ENCODE data around the gene OCA2.
A peak's percentile ranks its signal among the peaks of the same experiment; 100 is the strongest.

Gene OCA2

GRCh38 chr15:28068930-28069329 is 30.2 kb downstream of the OCA2 start:
- DNase-seq = no peak

DNA sequence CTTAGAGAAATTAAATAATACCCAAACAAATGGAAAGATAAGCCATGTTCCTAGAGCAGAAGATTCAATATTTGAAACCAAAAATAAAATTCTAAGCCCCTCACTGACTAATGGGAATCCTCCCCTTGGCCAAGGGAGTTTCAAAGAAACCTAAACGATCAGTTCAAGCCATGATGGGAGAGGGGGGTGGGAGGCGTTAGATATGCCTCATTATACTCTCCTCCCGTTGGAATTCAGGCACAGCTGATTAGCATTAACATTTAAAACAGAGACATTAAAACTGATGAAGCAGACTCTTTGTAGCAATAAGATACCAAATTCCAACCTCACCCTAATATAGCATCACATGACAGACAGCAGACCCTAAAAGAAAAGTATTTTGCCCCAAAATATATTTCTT is 32.9 kb downstream of the OCA2 start:
- DNase-seq = no peak

GRCh38 chr15:28060005-28060404 is 39.1 kb downstream of the OCA2 start:
- DNase-seq = no peak

DNA sequence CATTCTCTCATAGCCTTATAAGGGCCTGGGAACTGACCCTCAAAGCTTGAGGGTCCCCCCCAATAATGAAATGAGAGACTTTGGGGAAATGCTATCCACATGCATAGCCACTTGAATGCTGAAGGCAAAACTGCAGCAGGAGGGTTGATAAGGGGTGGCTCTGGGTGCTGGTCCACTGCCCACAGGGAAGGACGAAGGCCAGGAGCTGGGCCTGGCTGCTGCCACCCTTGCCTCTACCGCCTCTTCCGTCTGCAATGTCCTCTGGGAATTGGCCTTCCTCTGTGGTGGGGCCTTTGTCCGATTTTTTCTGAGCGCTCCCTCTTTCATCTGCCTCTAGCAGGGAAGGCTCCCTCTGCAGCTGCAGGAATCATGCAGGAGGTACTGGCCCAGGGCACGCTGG is 41.0 kb downstream of the OCA2 start:
- DNase-seq = no peak

GRCh38 chr15:28051955-28052633 is 47.0 kb downstream of the OCA2 start:
- DNase-seq = no peak

GRCh38 chr15:28049581-28049980 is 49.5 kb downstream of the OCA2 start:
- no peak for DNase-seq

- DNase-seq = no peak
Observed at GRCh38 chr15:28047277-28047676, 51.8 kb downstream of the OCA2 start.

DNA sequence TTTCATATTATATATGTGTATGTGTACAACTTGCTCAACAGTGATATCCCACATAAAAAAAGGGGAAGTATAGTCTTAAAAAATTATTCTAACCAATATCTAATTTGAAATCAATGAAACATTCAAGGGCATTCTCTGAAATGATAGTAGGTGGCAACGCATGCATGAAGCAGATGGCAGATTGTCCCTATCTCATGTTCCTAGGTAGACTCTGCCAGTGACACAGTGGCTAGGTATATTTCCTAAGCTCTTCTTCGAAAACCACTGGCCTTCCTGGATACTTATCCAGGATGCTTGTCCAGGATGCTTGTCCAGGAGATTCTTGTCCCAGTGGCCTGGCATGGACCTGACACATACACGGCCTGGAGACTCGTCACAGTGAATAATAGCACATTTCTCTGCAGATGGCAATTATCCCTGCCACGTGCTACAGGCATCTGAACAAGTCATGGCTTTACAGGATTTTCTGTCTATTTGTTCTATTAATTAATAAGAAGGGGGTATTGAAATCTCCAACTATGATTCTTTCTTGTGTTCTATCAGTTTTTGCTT is 54.9 kb downstream of the OCA2 start:
- no peak for DNase-seq

- peak; percentile 30 for DNase-seq
Observed at GRCh38 chr15:28043691-28044091, 55.4 kb downstream of the OCA2 start.

GRCh38 chr15:28037969-28038590 is 61.0 kb downstream of the OCA2 start:
- no peak for DNase-seq

DNA sequence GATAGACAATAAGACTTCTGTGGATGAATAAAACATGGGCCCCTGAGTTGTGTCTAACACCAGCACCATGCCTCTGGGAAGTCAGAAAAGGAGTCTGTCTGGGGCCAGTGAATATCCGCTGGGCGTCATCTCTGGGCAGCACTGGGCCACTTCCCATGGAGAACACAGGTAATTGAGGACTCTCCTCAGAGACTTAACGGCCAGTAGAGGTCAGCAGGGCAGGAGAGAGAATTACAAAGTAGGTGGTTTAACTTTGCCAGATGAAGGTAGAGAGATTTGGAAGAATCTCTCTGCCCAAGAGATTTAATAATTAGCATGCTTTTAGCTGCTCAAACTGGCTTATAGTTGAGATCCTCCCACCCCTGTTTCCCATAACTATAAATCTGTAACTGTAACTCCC is 65.7 kb downstream of the OCA2 start:
- DNase-seq = no peak

GRCh38 chr15:28030801-28031200 is 68.3 kb downstream of the OCA2 start:
- no peak for DNase-seq

DNA sequence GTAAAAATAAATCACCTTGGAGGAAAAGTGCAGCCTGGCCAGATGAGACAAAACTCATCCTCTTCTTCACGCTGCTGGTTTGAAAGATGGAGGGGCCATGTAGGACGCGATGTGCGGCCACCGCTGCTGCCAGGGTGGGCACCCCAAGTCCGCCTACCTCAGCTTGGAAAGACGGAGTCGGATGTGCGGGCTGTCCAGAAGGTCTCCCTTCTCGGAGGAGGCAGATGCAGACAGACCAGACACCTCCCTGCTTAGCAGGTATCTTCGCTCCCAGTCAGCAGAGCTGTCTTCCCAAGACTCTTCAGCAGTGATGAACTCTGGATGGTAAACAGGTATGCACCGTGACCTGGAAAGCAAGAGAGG is 71.4 kb downstream of the OCA2 start:
- DNase-seq = no peak

DNA sequence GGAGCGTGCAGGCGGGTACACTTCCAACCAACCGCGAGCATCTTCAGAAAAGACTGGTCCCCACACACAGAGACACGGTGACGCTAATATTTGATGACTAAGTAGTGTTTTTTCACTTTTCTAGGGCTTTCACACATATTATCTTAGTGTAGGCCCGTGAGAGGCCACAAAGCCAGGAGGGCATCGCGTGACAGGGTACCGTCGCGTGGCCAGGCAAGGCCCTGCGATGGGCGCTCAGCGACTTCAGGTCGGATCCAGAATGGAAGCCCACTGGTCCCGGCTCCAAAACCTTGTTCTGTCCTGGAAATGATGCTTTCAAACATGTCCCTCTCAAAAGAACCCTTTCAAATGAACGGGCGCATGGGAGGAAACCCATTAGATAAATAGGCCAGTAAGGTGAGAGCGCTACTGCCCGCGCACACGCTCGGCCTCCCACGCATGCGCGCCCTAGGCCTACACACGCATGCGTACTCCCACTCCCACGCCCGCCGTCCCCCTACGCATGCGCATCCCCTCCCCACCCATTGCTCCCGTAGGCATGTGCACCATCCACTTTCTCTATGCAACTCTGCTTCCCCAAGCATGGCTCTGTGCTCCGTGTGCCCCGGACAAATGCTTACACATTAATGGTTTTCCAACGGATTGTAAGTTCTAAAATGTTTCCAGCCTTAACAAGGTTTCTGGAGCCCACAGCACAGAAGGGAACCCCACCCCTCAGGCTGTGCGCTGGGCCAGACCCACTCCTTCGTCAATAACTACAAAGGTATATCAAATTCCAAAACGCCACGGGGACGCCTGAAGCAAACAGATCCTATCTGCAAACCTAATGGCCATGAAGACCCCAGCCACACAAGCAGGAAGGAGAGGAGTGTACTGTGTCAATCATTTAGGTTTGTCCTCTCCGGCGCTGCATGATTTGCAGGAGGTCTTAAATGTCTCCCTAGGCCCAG is 72.1 kb downstream of the OCA2 start:
- no peak for DNase-seq

DNA sequence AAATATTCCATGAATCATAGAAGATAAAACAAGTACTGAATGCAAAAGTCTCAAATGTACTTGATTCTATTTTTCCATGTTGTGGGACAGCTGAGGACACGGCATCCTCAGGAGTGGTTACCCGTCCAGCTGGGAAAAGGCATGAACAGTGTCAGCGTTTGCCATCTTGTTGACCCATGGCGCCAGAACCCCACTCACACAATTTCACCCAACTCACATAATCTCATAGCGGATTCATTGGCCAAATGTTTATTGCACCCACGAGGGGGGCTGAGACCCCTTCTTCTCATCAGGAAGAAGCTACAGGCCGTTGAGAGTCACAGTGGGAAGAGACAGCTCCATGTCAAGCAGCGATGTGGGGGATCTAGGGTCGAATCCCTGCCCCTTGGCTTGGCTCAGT is 72.9 kb downstream of the OCA2 start:
- no peak for DNase-seq

- no peak for DNase-seq
Observed at GRCh38 chr15:28025413-28025812, 73.7 kb downstream of the OCA2 start.

DNA sequence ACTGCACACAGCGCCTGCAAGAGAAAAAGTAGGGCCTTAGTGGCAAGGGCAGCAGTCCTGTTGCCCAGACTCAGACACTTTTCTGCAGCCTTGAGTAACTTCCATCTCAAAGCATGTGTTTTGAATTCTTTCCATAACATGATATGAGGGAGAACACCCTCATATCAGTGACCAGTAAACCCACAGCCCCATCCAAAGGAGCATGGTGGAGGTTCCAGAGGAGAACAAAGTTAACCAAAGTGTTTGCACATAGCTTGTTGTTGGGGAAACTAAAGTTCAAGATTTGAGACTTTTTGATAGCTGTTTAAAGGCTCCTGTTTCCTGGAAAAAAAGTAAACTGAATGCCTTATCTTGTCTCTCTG is 74.2 kb downstream of the OCA2 start:
- no peak for DNase-seq

- DNase-seq = no peak
Observed at GRCh38 chr15:28023933-28024888, 74.9 kb downstream of the OCA2 start.

GRCh38 chr15:28023422-28023821 is 75.7 kb downstream of the OCA2 start:
- DNase-seq = no peak

GRCh38 chr15:28022961-28023360 is 76.2 kb downstream of the OCA2 start:
- no peak for DNase-seq

- DNase-seq = no peak
Observed at GRCh38 chr15:28022181-28022580, 76.9 kb downstream of the OCA2 start.

- peak; percentile 78 for DNase-seq
Observed at GRCh38 chr15:28021281-28022039, 77.7 kb downstream of the OCA2 start.

Measured in NCI-H446 treated with DMSO at 0.1 percent for 48 hours (cell line).